Karpas-422 (cell line): ENCODE data around the gene SENP7. TPM values are rescaled to one million over a fixed set of nuclear protein-coding genes. Genes with fewer than 3 reads are reported as not detected.

Source experiments
- DNase-seq: peaks from one replicate; pipeline ENCODE4 v3.0.0-alpha.2; 2015
- H2AFZ ChIP-seq: fragments of 200-600 bp; sonication (generic); 2 replicates; pipeline ENCODE4 v1.6.1; 2014; ENCODE audit warnings: antibody characterized with exemption, low read length, mixed read lengths
- H3K27ac ChIP-seq: fragments of 200-600 bp; sonication (generic); 2 replicates; pipeline ENCODE4 v1.5.1; 2014; ENCODE audit warnings: mild to moderate bottlenecking, low read length, moderate library complexity
- H3K27me3 ChIP-seq: fragments of 200-600 bp; sonication (generic); 2 replicates; pipeline ENCODE4 v1.6.1; 2014; ENCODE audit warnings: low read length, mixed read lengths
- H3K36me3 ChIP-seq: fragments of 200-600 bp; sonication (generic); 2 replicates; pipeline ENCODE4 v1.6.1; 2014; ENCODE audit warnings: low read length, mixed read lengths; ENCODE audit not compliant: insufficient read depth
- H3K4me1 ChIP-seq: fragments of 200-600 bp; sonication (generic); 2 replicates; pipeline ENCODE4 v1.6.1; 2014; ENCODE audit warnings: mild to moderate bottlenecking, low read length, mixed read lengths
- H3K4me2 ChIP-seq: fragments of 200-600 bp; sonication (generic); 2 replicates; pipeline ENCODE4 v1.6.1; 2014; ENCODE audit warnings: low read length, low read depth, mild to moderate bottlenecking; ENCODE audit not compliant: poor library complexity, severe bottlenecking
- H3K4me3 ChIP-seq: fragments of 200-600 bp; sonication (generic); 2 replicates; pipeline ENCODE4 v1.5.1; 2014; ENCODE audit warnings: mild to moderate bottlenecking, antibody characterized with exemption, low read length, mixed read lengths
- H3K79me2 ChIP-seq: fragments of 200-600 bp; sonication (generic); 2 replicates; pipeline ENCODE4 v1.6.1; 2014; ENCODE audit warnings: mild to moderate bottlenecking, low read length, mixed read lengths
- H3K9ac ChIP-seq: fragments of 200-600 bp; sonication (generic); 2 replicates; pipeline ENCODE4 v1.6.0; 2014; ENCODE audit warnings: low read length
- H3K9me2 ChIP-seq: fragments of 200-600 bp; sonication (generic), shearing (Covaris generic); replicated peaks from 2 replicates; pipeline ENCODE4 v1.6.0; 2014; ENCODE audit warnings: mild to moderate bottlenecking, low read length, moderate library complexity; ENCODE audit not compliant: insufficient read depth
- H3K9me3 ChIP-seq: fragments of 300-700, 200-600 bp; sonication (generic); 2 replicates; pipeline ENCODE4 v1.6.1; 2014; ENCODE audit warnings: low read length, mixed read lengths
- H4K20me1 ChIP-seq: fragments of 200-600 bp; sonication (generic); 2 replicates; pipeline ENCODE4 v1.6.1; 2014; ENCODE audit warnings: mild to moderate bottlenecking, antibody characterized with exemption, low read length, low read depth; ENCODE audit not compliant: insufficient read depth
- small RNA-seq: library from RNA; depleted of rRNA; stranded (forward); fragments of <200 nt; gene quantifications from one replicate; pipeline ENCODE3, GENCODE V24; 2014
- total RNA-seq: library from RNA; depleted of rRNA; stranded (reverse); fragments of >200 nt; shearing (Covaris generic); gene quantifications from 2 replicates; pipeline ENCODE4 v1.2.3, GENCODE V29; 2014; ENCODE audit warnings: low replicate concordance; rRNA removed

SENP7 gene
- total RNA-seq, 1 experiment from 2014 or later = 31.6 TPM

- no peak overlapping the region for H3K4me3 ChIP-seq
Observed at GRCh38 chr3:101278727-101279126, 234.3 kb downstream of the SENP7 start.

More at GRCh38 chr3:101278727-101279126, 234.3 kb downstream of the SENP7 start:
- H3K79me2 ChIP-seq = no peaks in the 10 kb centered on the region
- H3K9me3 ChIP-seq = no peaks in the 10 kb centered on the region
- no peaks in the 10 kb centered on the region for H3K4me1 ChIP-seq
- DNase-seq = no peak
- no peak overlapping the region for H2AFZ ChIP-seq
- no peak overlapping the region for H3K4me2 ChIP-seq
- no peaks in the 10 kb centered on the region for H3K27me3 ChIP-seq
- no peak overlapping the region for H3K9ac ChIP-seq
- H3K27ac ChIP-seq = no peak overlapping the region
- no peaks in the 10 kb centered on the region for H3K9me2 ChIP-seq
- H3K36me3 ChIP-seq = no peaks in the 10 kb centered on the region
- no peaks in the 10 kb centered on the region for H4K20me1 ChIP-seq

Small RNA genes lying within 50 kb of the gene (small RNA-seq; reads per million reads assigned to genes)
- not detected for gene RF00019

Other genes with a start within 250 kb of the SENP7 start
- gene IMPG2, start 192.6 kb downstream of the SENP7 start, total RNA-seq = 0.32 and 0.45 TPM in 2 replicates
- gene TRMT10C, start 48.7 kb upstream of the SENP7 start, total RNA-seq = 24.9 and 47.9 TPM in 2 replicates
- gene PCNP, start 61.0 kb upstream of the SENP7 start, total RNA-seq = 37.9 and 90.3 TPM in 2 replicates
- gene ZBTB11, start 163.9 kb upstream of the SENP7 start, total RNA-seq = 19.0 and 28.9 TPM in 2 replicates
- 3,600 and 7,010 TPM in 2 replicates for gene RPL24, start 173.5 kb upstream of the SENP7 start, total RNA-seq
- gene CEP97, start 211.4 kb upstream of the SENP7 start, total RNA-seq = 15.0 and 21.7 TPM in 2 replicates